ENCODE data around the gene BCKDHB.
"Not testable (repeated sequence)": the region's sequence is repeated elsewhere in the genome, so short reads cannot be mapped to it uniquely, and the experiment has no call there.

Gene BCKDHB

DNA sequence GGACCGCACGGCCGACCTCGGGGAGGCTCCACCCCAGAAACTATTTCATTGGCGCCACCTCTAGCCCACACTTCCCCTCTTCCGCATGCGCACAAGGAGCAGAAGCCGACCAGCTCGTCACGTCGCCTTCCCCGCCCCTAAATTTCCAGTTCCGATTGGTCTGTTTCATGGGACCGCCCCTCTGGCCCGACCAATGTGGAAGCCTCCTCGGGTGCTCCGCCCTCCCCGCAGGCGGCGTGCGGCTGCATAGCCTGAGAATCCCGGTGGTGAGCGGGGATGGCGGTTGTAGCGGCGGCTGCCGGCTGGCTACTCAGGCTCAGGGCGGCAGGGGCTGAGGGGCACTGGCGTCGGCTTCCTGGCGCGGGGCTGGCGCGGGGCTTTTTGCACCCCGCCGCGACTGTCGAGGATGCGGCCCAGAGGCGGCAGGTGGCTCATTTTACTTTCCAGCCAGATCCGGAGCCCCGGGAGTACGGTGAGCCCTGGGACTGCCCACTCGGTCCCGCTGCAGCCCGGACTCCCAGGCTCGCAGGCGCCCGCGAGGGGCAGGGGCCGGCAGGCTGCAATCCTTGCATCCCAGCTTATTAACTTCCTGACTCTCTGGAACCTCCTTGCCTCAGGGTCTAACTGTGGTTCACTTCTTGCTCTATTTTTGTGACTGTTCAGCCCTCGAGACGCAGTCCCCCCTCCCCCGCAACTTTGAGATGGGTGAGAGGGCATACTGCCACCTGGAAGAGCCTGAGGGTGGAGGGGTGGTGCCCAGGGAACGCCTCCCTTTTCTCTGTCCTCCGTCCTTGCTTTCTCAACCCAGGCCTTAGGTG is at the start of gene BCKDHB:
Gene BCKDHB, plus strand, starts transcription at position 254 of the 818 bp plus-strand sequence. Its CDS starts 23 bp downstream, at position 277.
- in situ Hi-C loops (cut with MboI; ENCODE audit: low sequenced_read_pairs) = no loop called here

GRCh38 chr6:80060774-80061173 is 45.7 kb upstream of the BCKDHB start:
- in situ Hi-C loops (cut with MboI; ENCODE audit: low sequenced_read_pairs) = no loop called here

GRCh38 chr6:80068146-80068545 is 38.3 kb upstream of the BCKDHB start:
- in situ Hi-C loops (cut with MboI; ENCODE audit: low sequenced_read_pairs) = not testable (repeated sequence)

DNA sequence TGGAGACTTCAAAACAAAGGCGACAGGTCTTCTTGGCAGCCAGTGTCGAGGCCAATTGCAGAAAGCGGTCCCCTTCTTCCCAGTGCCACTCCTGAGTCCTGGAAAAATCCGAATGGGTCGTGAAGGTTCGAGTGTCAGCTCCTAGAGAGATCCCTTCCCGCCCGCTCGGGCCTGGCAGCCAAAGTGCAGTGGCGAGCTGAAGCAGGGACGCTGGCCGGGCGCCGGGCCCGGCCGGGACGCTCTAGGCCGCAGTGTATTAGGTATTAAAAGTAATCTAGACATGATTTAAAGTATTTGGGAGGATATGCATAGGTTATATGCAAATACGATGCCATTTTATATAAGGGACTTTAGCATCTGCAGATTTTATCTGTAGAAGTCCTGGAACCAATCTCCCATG is 36.0 kb upstream of the BCKDHB start:
- in situ Hi-C loops (cut with MboI; ENCODE audit: low sequenced_read_pairs) = not testable (repeated sequence)

DNA sequence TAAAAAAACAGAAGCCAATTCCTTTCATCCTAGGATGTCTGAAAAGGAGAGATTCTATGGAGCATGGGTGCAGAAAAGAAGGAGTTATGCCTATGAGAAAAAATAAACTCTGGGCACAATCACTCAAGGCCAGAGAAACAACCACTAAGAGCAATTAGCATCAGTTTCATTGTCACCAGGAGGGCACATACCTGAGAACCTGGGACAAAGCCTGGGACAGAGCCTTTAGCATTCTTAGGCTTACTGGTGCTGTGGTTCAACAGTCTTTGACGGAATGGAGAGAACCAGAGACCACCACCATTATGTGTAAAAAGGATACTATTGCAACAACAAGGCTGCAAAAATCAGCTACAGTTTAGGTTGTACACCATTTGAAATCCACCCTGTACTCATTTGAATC is 29.4 kb upstream of the BCKDHB start:
- in situ Hi-C loops (cut with MboI; ENCODE audit: low sequenced_read_pairs) = no loop called here

DNA sequence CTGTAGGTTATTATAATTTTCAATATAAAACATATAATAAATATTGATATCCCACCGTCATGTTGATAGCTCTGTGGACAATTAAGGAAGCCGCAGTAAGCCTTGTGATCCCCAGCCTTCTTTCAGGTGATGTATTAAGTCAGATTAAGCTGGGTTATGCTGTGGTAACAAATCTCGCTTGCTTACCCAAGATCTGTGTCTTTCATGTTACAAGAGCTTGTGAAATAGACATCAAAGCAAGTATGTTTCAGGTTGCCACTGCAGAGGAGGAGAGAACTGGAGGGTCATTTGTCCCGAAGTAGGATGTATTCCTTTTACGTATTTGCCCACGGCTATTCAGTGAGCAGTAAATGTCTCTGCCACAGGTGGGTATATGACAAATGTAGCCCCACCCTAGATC is 17.8 kb upstream of the BCKDHB start:
- in situ Hi-C loops (cut with MboI; ENCODE audit: low sequenced_read_pairs) = loop anchor here (10.0 kb wide), 1 partner anchor 134 kb away; no protein-coding TSS in a partner anchor

GRCh38 chr6:80091506-80091905 is 15.0 kb upstream of the BCKDHB start:
- in situ Hi-C loops (cut with MboI; ENCODE audit: low sequenced_read_pairs) = no loop called here

- in situ Hi-C loops (cut with MboI; ENCODE audit: low sequenced_read_pairs) = no loop called here
Observed at GRCh38 chr6:80094017-80094416, 12.5 kb upstream of the BCKDHB start.

DNA sequence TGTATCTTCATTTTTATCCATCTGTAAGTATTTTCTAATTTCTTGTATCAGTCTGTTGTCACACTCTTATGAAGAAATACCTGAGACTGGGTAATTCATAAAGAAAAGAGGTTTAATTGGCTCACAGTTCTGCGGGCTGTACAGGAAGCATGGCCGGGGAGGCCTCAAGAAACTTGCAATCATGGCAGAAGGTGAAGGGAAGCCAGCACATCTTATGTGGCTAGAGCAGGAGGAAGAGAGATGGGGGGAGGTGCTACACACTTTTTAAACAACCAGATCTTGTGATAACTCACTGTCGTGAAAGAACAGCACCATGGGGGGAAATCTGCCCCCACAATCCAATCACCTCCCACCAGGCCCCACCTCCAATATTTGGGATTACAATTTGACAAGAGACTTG is 10.9 kb upstream of the BCKDHB start:
- in situ Hi-C loops (cut with MboI; ENCODE audit: low sequenced_read_pairs) = no loop called here

GRCh38 chr6:80098392-80098791 is 8.1 kb upstream of the BCKDHB start:
- in situ Hi-C loops (cut with MboI; ENCODE audit: low sequenced_read_pairs) = no loop called here

- in situ Hi-C loops (cut with MboI; ENCODE audit: low sequenced_read_pairs) = no loop called here
Observed at GRCh38 chr6:80104520-80104919, 2.0 kb upstream of the BCKDHB start.

DNA sequence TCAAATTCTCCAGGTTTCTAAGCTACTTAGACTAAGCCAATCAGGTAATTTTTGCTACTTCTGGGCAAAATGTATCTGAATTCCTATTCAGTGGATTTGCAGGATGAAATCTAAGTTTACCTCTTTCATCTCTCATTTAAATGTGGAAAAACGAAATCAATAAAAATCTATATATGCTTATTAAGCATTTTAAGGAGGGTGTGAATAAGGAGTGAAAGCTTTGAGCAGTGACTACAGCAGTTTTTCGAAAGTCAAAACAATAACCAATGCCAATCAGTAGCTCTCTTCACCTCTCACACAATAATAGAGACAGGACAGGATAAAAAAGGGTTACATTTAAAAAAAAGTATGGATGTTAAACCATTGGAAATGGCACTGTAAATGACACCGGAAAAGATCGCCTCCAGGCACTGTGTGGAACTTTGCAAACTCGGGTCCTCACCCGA is 476 bp upstream of the BCKDHB start:
- in situ Hi-C loops (cut with MboI; ENCODE audit: low sequenced_read_pairs) = no loop called here

DNA sequence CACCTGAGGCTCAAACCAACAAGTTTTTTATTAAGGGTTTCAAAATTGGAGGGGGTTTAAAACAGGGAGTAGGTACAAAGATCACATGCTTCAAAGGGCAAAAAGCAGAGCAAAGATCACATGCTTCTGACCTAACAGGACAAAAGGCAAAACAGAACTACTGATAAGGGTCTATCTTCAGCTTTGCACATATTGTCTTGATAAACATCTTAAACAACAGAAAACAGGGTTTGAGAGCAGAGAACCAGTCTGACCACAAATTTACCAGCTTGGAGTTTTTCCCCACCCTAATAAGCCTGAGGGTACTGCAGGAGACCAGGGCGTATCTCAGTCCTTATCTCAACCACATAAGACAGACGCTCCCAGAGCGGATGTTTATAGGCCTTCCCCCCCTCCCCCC is 16.1 kb downstream of the BCKDHB start:
- in situ Hi-C loops (cut with MboI; ENCODE audit: low sequenced_read_pairs) = not testable (repeated sequence)

- in situ Hi-C loops (cut with MboI; ENCODE audit: low sequenced_read_pairs) = no loop called here
Observed at GRCh38 chr6:80126657-80127345, 20.3 kb downstream of the BCKDHB start.

DNA sequence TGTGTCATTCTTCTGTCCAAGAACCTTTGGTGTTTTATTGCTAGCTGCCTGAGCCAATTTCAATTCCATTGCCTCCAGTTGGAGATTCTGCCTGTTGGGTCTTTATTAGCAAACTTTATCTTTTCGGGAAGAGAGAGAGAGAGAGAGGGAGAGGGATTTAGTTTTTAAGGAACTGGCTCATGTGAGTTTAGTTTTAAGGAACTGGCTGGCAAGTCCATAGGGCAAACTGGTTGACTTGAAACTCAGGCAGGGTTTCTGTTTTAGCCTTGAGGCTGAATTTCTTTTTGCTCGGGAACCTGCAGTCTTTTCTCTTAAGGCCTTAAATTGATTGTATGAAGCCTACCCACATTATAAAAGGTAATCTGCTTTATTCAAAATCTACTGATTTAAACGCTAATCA is 23.0 kb downstream of the BCKDHB start:
- in situ Hi-C loops (cut with MboI; ENCODE audit: low sequenced_read_pairs) = no loop called here

- in situ Hi-C loops (cut with MboI; ENCODE audit: low sequenced_read_pairs) = no loop called here
Observed at GRCh38 chr6:80133020-80133419, 26.5 kb downstream of the BCKDHB start.

DNA sequence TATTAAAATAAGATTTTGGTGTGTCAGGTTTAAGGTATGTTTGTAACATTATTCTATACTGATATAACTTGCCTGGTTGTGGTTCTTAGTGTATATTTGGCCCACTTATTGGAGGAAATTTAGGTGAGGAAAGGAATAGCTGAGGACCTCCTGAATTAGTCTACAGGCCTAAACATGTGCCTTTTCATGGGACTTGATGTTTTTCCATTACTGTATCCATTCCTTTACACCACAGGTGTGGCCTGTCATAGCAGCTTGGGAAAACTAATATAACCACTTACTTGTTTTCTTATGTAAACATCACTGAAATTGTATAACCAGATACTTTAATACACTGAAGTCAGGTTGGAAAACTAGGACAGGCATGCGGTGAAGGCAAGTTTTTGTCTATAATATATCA is 27.6 kb downstream of the BCKDHB start:
- in situ Hi-C loops (cut with MboI; ENCODE audit: low sequenced_read_pairs) = no loop called here

GRCh38 chr6:80142586-80142985 is 36.1 kb downstream of the BCKDHB start:
- in situ Hi-C loops (cut with MboI; ENCODE audit: low sequenced_read_pairs) = no loop called here

GRCh38 chr6:80143419-80143937 is 37.0 kb downstream of the BCKDHB start:
- in situ Hi-C loops (cut with MboI; ENCODE audit: low sequenced_read_pairs) = no loop called here

- in situ Hi-C loops (cut with MboI; ENCODE audit: low sequenced_read_pairs) = no loop called here
Observed at GRCh38 chr6:80144753-80145315, 38.4 kb downstream of the BCKDHB start.

DNA sequence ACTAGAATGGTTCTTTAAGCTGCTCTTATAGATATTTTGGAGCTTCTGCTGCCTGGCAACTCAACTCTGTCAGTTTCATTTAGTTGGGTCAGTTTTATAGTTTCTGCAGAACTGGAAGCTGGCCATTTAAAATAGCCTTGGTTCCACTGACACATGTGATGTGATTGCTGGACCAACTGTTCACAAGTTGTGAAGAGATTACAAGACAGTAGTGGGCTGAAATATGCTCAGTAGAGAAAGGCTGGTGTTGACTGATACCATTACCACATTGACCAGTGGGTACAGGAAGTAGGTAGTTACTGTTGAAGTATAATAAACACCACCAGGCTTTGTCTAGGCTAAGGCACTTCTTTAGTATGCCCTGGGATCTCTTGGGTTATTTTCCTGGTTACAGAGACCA is 39.0 kb downstream of the BCKDHB start:
- in situ Hi-C loops (cut with MboI; ENCODE audit: low sequenced_read_pairs) = no loop called here

- in situ Hi-C loops (cut with MboI; ENCODE audit: low sequenced_read_pairs) = no loop called here
Observed at GRCh38 chr6:80145921-80146320, 39.5 kb downstream of the BCKDHB start.
